NB4 (cell line): ENCODE results near the gene CSRP2.

Experiments
- CTCF ChIP-seq: IDR thresholded peaks from one replicate; pipeline ENCODE4 v1.5.1; 2012; ENCODE audit warnings: low read depth, low read length
- MAX ChIP-seq: IDR thresholded peaks from 2 replicates; pipeline ENCODE4 v1.6.1; 2011; ENCODE audit warnings: low read depth, low read length
- POLR2A ChIP-seq: IDR thresholded peaks from 2 replicates; pipeline ENCODE4 v1.6.1; 2011; ENCODE audit warnings: mild to moderate bottlenecking; ENCODE audit not compliant: insufficient read length; ENCODE audit errors: extremely low read depth

- TF ChIP-seq POLR2A (no peak), CTCF (no peak), MAX (no peak)
Observed at GRCh38 chr12:76899522-76899921, 20.7 kb upstream of the CSRP2 start.
